ENCODE data around the gene COL11A1.

The COL11A1 gene

DNA sequence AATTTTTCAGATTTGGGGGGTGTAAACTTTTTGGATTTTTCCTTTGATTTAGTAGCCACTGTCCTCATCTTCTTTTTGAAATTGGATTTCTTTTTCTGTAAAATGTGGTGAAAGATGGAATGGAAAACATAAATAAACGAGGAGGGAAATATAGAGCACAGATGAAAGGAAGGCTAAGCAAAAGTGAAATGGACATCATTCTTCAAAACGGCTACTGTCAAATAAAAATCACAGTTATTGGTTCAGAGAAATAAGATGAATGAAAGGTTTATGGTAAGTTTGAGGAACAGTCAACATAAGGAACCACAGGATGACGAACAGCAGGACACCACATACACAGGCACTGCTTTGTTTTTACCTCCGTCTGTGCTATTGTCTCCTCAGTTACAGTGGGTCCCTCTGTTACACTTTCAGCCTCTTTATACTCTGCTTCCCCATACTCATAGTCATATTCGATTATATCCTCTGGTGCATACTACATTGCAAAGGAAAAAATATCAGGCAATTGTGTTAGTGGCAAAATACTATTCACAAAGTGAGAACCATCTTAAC lies 82.4 kb downstream of the COL11A1 start:
- TF ChIP-seq, protein P1, sequence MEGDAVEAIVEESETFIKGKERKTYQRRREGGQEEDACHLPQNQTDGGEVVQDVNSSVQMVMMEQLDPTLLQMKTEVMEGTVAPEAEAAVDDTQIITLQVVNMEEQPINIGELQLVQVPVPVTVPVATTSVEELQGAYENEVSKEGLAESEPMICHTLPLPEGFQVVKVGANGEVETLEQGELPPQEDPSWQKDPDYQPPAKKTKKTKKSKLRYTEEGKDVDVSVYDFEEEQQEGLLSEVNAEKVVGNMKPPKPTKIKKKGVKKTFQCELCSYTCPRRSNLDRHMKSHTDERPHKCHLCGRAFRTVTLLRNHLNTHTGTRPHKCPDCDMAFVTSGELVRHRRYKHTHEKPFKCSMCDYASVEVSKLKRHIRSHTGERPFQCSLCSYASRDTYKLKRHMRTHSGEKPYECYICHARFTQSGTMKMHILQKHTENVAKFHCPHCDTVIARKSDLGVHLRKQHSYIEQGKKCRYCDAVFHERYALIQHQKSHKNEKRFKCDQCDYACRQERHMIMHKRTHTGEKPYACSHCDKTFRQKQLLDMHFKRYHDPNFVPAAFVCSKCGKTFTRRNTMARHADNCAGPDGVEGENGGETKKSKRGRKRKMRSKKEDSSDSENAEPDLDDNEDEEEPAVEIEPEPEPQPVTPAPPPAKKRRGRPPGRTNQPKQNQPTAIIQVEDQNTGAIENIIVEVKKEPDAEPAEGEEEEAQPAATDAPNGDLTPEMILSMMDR (IDR thresholded peaks at IDR 0.05), result no peak
- no peak for TF ChIP-seq ZFX (IDR thresholded peaks at IDR 0.05; ENCODE audit: borderline replicate concordance)
- no peak overlapping the region for H3K27ac ChIP-seq

- no peak for TF ChIP-seq ZFX (IDR thresholded peaks at IDR 0.05; ENCODE audit: borderline replicate concordance)
- TF ChIP-seq, protein P1 (IDR thresholded peaks at IDR 0.05), result no peak
Observed at GRCh38 chr1:103024051-103024450, 84.3 kb downstream of the COL11A1 start.

GRCh38 chr1:103002005-103002404 lies 106.3 kb downstream of the COL11A1 start:
- no peak overlapping the region for H3K27ac ChIP-seq
- TF ChIP-seq ZFX (IDR thresholded peaks at IDR 0.05; ENCODE audit: borderline replicate concordance), result no peak
- TF ChIP-seq, protein P1 (IDR thresholded peaks at IDR 0.05), result no peak

More at GRCh38 chr1:103024051-103024450, 84.3 kb downstream of the COL11A1 start:
- H3K27ac ChIP-seq, result no peak overlapping the region

- no peak overlapping the region for H3K27ac ChIP-seq
- TF ChIP-seq ZFX (IDR thresholded peaks at IDR 0.05; ENCODE audit: borderline replicate concordance), result no peak
- TF ChIP-seq, protein P1 (IDR thresholded peaks at IDR 0.05), result no peak
Observed at GRCh38 chr1:102978874-102979273, 129.4 kb downstream of the COL11A1 start.

GRCh38 chr1:102977292-102977691 lies 131.0 kb downstream of the COL11A1 start:
- no peak for TF ChIP-seq ZFX (IDR thresholded peaks at IDR 0.05; ENCODE audit: borderline replicate concordance)
- TF ChIP-seq, protein P1 (IDR thresholded peaks at IDR 0.05), result no peak
- H3K27ac ChIP-seq, result no peak overlapping the region

DNA sequence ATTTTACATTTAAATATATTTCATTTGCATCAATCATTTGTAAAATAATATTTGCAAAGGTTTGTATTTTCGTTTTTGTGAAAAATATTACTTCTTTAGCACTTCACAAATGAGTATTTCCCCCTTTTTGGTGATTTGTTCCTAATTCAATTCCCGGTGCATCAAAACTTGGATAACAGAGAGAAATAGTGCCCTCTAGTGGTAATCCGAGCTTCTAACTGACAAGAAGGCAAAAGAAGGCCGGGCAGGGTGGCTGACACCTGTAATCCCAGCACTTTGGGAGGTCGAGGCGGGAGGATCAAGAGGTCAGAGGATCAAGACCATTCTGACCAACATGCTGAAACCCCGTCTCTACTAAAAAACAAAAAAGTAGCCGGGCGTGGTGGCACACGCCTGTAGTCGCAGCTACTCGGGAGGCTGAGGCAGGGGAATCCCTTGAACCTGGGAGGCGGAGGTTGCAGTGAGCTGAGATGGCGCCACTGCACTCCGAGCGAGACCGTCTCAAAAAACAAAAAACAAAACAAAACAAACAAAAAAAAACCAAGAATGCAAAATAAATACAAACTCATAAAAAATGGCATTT lies 137.7 kb downstream of the COL11A1 start:
- H3K27ac ChIP-seq, result no peak overlapping the region
- TF ChIP-seq, protein P1 (IDR thresholded peaks at IDR 0.05), result peak; percentile 81
- no peak for TF ChIP-seq ZFX (IDR thresholded peaks at IDR 0.05; ENCODE audit: borderline replicate concordance)

DNA sequence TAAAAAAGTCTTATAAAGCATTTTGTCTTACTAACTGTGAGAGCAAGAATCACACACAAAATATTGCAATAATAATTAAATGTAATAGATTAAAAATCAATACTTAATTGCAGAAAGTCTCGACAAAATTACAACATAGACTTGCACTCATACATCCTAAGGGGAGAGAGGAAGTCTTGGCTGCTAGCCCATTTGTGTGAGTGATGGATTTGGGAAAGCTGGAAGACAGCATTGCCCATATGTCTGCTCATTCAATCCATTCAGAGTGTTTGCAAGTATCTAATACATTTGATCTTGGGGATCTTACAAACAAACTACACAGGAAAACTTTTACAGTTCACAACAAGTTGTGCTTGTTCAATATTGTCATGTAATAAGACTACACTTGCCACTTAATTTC lies 140.5 kb downstream of the COL11A1 start:
- no peak overlapping the region for H3K27ac ChIP-seq
- TF ChIP-seq ZFX (IDR thresholded peaks at IDR 0.05; ENCODE audit: borderline replicate concordance), result no peak
- TF ChIP-seq, protein P1 (IDR thresholded peaks at IDR 0.05), result no peak
